HG03469 (cell line): ENCODE results near the gene BMPR2.
"Not testable (repeated sequence)": the region's sequence is repeated elsewhere in the genome, so short reads cannot be mapped to it uniquely, and the experiment has no call there.

ENCODE experiments used
- ATAC-seq: cut with Tn5 transposase; IDR thresholded peaks from one replicate; pipeline ENCODE4 v1.9.1; 2021; ENCODE audit warnings: mild to moderate bottlenecking, moderate library complexity, moderate number of reproducible peaks; ENCODE audit not compliant: unreplicated experiment

Gene BMPR2

DNA sequence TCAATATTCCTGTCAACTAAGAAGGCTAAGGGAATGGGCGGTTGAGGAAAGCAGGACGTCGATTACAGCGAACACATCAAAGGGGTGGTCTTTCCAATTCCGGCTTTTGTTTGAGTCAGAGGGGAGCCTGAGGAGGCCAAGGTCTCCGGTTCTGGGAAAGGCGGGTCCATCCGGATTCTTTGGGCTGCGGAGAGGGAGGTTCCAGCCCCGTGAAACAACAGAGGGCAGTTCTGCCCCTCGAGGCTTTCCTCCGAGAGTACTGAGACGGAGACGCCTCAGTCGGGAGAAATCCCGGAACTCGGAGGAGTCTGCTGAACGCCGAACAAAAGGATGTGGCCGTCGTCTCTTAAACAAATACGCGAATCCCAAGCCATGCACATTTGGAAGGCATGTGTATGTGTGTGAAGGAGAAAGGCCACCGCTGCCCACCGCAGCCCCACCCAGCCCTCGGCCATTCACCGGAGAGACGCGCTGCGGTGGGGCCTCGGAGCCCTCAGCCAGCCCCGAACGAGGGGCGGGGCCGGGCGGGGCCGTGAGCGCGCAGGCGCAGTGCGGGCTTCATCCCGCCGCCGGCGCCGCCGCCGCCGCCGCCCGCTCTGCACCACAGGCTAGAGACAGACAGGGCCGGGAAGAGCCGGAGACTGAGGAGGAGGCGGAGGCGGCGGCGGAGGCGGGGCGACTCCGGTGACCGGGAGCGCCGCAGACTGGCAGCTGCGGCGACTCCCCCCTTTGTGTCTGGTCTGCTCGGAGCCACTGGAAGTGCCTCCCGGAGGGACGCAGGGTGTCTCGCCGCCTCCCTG, at the start of gene BMPR2:
BMPR2 (plus strand) TSS at position 719 of the 800 bp plus-strand sequence. CDS start 1,148 bp downstream, outside the sequence.
- ATAC-seq: peak; percentile 48

DNA sequence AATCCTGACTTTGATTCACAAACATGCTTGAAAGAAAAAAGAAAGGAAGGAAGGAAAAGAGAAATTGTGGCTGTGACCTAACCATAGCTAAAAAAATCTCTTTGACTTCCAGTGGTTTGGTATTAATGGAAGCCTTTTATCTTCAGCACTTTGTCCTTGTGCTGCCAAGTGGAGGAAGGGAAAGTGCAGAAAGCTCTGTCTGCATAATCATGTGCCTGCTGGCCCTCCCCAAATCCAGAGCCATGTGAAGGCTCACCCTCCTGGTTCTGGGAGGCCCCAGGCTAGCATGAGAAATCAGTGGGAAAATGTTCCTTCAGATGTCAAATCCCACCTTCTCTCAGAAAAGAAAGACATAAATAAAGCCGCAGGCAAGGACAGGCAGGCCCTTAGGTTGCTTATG, 48.3 kb upstream of the BMPR2 start:
- no peak for ATAC-seq

DNA sequence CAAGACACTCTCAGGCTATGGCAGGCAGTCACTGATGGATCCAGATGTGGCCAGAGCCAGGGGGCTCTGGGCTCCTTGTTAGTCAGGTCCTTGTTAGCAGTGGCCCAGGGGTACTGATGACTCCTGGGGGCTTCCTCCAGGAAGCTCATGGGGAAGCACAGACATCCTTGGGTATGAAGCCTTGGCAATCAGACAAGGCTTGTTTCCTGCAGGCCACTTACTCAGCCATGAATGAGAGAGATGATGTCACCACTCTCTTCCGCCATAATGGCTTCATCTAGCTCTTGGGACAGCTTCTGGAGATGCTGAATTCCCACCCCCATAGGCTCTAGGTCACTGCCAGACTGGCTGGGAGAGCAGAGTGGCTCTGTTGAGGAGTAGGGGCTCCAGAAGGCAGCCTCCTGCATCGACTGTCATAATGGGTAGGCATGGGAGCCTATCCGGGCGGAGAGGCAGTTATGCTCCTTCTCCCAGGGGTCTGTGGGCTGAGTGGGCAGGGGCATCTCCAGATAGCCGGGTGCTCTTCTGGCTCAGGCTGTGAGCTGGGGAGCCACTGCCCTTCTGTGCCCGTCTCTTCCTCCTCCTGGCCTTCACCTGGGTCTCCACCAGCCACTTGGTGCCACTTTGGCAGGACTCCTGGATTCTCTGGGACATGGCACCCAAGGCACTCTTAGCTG, 40.2 kb upstream of the BMPR2 start:
- ATAC-seq: no peak

DNA sequence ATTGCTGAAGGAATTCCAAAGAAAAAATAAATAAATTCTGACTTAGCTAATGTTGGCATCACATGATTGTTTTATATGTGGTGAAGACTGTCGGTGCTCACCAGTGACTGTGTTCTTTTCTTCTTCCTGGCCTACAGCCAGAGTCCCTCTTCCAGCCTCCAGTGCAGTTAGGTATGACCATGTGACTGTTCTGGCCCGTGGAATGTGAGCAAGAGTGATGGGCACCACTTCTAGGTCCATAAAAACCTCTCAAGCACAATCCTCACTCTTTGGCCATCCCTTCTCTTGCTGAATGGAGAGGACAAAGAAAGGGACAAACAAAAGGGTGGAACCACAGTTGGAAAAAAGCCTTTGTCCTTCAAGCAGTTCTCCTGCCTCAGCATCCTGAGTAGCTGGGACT, 39.0 kb upstream of the BMPR2 start:
- ATAC-seq: no peak

DNA sequence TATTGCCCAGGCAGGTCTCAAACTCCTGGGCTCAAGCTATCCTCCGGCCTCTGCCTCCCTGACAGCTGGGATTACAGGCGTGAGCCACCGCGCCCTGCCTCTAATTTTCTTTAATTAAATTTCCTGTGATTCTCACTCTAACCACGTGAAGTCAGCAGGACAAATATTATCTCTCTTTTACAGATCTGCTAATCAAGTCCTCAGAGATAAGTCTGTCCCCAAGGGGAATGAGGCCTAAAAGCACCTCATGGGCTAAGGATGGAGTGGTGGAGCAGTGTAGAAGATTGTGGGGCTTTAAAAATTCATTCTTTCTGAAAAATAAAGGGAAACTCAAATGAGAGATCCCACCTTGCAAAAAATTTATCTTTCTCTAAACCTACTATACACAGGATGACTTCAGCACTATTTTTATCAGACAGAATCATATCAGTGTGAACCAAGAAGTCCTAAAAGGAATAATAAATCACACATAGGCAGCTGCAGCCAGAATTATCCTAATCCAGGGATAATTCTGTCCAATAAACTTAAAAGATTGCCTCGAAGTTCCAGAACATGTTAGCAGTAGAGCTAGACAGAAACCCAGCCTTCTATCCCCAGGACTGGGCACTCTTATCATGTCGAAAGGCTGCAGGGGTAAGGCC, 38.3 kb upstream of the BMPR2 start:
- ATAC-seq: no peak

DNA sequence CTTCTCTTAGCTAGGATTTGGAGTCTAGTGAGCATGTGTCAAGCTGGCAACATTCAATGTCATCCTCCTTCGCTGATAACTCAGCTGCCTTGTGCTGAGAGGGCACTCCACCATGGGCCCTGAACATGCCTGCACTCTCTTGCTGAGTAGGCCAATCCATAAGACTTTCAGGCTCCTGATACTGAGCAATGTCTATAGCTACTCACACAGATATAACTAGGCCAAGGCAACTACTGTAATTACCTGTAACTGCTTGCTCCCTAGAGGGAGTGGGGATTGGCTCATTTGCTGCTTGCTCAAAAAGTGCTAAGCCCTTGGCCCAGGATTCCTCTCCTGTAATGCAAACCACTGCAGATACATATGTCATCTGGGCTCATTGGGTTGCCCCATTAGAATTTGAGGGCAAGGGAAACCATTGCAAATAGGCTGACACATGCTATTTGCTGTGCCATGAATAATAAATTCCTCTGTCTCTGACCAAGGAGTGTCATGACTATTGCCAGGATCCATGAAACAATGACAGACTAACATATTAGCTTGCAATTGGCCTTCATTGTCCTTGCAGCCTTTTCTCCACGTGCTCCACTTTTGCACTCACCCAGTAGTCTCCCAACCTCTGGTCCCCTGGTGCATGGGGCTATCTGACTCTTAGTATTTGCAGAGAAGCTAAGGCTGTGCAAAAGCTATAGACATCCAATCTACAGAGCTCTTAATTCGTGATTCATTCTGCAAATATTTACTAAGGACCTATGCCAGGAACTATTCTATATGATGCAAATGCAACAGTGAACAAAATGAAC, 36.9 kb upstream of the BMPR2 start:
- ATAC-seq: no peak

DNA sequence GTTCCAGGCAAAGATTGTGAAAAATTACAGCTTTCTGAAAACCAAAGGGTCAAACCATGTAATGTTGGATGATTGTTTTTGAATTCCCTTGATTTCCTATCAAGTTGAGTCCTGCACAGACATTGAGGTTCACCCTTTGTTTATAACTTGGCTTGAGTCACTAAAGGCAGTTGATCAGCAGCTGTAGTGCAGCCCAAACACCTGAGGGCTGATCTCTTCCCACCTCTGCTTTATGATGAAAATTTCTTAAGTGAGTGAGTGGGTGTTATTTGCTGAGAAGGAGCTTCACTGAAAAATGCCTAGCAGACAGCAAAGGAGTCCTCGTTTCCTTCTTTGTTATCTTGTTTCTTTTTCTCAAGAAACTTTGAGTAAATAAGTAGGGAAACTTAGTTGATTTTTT, 31.9 kb upstream of the BMPR2 start:
- no peak for ATAC-seq

DNA sequence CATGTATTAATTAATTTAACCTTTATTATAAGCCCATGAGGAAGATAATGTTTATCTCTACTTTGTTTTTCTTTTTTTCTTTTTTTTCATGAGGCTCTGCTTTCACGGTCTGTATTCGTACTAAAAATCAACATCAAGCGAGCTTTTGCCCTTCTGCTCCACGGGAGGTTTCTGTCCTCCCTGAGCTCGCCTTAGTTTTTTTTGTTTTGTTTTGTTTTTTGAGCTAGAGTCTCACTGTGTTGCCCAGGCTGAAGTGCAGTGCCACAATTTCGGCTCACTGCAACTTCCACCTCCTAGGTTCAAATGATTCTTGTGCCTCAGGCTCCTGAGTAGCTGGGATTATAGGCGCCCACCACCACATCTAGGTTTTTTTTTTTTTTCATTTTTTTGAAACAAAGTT, 29.9 kb upstream of the BMPR2 start:
- ATAC-seq: no peak

DNA sequence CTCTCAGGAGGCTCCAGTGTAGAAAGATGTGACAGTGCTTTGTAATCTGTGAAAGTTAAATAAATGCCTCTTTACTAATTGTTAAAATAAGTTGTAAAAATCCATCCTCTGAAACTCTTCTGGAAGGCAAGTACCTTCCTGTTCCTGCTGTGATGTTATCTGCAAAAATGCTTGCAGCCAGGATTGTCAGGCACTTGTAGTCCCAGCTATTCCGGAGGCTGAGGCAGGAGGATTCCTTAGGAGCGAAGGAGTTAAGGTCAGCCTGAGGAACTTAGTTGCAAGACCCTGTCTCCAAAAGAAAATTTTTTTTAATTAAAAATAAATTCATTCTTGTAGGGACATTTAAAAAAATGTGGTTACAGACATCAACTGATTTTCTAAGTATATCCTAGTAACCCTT, 22.7 kb upstream of the BMPR2 start:
- no peak for ATAC-seq

DNA sequence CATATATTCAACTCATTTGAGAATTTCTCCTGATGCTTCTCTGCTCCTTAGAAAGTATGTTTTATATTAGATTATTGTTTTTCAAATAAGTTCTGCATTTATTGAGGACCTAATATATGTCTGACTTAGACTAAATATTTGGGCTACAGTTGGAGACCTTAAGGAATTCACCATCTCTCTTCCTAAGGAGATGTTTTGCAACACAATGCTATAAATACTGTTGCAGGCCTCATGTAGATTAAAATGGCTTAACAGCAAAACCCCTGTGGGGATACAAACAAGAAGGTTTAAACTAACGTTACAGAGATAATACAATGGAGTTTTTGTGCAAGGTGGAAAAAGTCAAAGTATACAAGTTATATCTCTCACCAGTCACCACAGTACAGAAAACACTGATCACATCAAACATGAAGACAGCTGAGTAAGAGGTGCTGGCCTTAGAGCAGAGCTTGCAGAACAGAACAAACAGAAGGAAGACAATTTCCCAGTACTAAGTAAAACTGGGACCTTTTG, 20.1 kb upstream of the BMPR2 start:
- ATAC-seq: no peak

DNA sequence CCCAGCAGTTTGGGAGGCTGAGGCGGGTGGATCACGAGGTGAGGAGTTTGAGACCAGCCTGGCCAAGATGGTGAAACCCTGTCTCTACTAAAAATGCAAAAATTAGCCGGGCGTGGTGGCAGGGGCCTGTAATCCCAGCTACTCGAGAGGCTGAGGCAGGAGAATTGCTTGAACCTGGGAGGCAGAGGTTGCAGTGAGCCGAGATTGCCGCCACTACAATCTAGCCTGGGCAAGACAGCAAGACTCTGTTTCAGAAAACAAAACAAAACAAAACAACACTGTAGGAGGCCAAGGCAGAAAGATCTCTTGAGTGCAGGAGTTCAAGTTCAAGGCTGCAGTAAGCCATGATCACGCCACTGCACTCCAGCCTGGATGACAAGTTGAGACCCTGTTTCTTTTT, 17.2 kb upstream of the BMPR2 start:
- not testable (repeated sequence) for ATAC-seq

DNA sequence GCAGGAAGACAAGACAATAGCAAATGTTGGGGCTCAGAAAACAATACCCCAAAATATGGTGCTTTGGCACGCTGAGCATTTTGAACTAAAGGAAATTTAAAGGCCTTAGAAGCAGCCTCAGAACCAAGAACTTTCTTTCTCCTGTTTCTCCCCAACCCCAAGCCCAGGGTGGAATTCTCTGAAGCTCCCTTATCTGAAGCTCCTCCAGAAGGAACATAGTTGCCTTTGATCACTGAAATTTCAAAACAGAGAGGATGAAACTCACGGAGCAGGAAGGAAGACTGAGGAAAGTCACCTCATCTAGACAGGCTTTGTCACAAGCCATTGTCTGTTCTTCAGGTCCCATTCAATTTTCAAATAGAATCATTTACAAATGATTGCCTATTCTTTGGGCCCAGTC, 15.5 kb upstream of the BMPR2 start:
- ATAC-seq: no peak

DNA sequence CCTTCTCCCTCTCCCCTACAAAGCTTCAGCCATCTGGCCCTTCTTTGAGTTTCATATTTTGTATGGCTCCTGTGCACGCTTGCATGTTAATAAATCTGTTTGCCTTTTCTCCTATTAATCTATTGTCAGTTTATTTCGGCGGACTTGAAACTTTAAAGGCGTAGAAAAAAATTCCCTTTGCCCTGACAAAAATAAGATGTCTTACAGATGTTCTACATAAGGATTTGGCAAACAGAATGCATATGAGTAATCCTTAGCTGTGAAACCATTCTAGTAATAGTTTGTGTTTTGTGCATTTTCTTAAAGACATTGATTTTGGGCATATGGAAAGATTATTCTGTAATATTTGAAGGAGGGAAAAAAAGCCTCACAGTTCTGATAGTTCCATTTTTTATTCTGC, 15.0 kb upstream of the BMPR2 start:
- no peak for ATAC-seq

DNA sequence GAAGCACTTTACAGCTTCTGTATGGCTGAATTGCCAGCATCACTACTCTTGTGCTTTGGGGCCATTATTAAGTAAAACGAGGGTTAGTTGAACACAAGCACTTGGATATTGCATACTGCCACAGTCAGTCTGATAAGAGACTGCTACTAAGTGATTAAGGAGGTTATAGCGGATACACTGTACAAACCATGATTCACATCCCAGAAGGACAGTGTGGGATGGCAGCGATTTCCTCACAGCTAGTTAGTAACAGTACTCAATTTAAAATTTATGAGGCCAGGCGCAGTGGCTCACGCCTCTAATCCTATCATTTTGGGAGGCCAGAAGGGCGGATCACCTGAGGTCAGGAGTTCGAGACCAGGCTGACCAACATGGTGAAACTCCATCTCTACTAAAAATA, 2.6 kb upstream of the BMPR2 start:
- no peak for ATAC-seq

DNA sequence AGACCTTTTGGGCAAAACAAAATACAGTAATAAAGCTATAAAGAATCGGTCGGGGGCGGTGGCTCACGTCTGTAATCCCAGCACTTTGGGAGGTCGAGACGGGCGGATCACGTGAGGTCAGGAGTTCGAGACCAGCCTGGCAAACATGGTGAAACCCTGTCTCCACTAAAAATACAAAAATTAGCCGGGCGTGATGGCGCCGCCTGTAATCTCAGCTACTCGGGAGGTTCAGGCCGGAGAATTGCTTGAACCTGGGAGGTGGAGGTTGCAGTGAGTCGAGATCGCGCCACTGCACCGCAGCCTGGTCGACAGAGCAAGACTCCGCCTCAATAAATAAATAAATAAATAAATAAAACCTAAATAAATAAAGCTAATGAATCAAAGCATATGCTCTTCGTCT, 1.7 kb upstream of the BMPR2 start:
- ATAC-seq: not testable (repeated sequence)

DNA sequence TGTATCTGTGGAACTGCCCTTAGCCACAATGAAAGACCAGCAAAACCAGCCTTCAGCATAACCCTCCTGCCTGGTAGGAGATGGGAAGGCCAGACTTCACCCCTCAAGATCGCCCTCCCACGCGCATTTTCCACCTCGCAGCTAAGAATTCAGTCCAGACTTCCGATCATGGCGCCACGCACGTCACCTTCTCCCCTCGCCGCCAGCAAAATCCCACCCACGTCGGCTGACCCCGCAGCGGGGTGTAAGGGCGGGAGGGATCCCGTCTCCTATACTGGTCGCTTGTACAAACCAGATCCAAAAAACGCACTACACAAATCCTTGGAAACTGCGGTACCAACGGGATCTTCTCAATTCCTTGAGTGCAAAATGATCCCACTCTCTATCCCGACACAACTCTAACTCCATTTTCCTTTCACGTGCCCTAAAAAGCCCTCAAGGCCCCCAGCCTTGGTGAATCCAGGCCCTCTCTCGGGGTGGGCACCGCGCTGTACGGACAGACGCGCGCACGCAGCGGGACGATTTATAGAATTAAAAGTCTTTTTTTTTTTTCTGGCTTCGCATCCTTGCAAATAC, 1.0 kb upstream of the BMPR2 start:
- ATAC-seq: no peak

DNA sequence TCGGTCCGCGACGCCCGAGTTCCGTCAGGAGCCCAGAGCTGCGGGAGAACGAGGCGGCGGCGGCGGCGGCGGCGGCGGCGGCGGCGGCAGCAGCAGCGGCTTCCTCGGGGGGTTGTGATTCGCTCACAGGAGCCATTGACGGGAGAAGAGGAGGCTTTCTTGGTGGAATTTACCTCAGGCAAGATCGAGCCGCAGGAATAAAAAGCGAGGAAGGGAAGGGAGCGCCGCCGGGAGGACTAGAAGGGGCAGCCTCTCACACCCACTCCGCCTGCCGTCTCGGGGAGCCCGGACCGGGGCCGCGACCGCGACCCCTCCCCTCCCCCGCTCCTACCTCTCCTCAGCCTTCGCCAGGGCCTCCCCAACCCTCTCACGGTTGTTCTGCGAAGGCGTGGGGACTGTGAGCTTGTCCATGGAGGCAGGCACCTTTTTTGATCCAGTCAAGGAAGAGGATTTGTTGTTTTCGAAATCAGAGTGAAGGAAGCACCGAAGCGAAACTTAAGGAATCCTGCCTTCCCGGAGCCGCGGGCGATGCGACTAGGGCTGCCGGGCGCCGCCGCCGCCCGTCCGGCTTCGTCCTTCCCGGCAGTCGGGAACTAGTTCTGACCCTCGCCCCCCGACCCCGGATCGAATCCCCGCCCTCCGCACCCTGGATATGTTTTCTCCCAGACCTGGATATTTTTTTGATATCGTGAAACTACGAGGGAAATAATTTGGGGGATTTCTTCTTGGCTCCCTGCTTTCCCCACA, 506 bp downstream of the BMPR2 start:
- no peak for ATAC-seq

DNA sequence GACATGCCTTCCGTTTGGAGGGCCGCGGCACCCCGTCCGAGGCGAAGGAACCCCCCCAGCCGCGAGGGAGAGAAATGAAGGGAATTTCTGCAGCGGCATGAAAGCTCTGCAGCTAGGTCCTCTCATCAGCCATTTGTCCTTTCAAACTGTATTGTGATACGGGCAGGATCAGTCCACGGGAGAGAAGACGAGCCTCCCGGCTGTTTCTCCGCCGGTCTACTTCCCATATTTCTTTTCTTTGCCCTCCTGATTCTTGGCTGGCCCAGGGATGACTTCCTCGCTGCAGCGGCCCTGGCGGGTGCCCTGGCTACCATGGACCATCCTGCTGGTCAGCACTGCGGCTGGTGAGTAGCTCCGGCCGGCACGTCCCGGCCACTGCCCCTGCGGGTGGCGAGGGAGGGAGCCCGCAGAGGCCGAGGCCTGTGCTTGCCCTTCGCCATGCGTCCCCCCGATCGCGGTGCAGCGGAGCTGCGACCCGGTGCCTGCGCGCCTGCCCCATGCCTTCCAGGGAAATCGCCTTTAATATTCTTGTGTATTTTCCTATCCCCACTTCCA, 1.2 kb downstream of the BMPR2 start:
- ATAC-seq: no peak

DNA sequence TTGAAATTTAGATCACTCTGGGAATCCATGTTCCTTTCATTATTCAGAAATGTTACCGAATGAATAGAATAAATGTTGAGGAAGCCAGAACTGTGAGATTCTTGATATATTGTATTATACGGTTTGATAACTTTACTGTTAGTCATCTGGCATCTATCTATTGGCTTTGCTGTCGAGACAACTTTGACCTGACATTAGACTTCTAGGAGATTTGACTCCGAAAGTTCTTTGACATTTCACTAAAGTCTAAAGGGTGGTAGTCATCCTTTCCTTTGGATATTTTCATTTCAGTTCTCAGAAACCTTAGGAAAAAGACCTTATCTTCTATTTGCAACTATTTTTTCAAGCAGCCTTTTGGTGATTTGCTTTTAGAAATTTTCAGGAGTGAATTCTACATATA, 1.9 kb downstream of the BMPR2 start:
- no peak for ATAC-seq
